ENCODE data around the gene C10orf120.

Gene C10orf120

DNA sequence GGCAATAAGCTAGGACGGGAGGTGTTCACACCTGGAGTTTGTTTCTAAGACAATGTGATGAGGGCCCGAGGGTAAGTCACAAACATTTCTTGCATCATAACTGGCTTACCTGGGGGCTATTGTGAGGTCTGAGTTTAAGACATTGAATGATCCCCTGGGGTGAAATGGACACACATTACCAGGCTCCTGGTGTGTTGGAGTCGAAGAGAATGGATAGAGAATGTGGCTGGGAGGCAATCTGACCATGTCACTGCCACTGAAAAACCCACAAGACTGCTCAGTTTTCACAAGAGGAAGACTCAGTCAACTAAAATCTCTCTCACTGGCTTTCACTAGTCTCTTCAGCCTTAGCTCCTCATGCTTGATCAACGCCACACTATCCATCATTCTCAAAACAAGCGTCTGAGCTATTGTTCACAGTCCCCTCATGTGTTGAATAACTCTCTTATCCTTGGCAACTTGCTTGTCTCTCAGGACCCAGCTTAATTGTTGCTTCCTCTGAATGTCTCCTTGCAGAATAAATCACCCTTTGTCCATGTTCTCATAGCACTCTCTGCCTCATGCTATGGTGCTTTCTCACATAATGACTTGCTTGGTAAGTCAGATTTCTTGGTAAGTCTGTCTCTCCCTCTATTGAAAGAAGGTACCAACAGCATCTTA, at the start of gene C10orf120:
C10orf120 (minus strand) TSS at position 51 of the 660 bp plus-strand sequence. CDS start 56 bp downstream, outside the sequence.
- no peak for DNase-seq (ENCODE audit: low read depth in 2 of 2)

DNA sequence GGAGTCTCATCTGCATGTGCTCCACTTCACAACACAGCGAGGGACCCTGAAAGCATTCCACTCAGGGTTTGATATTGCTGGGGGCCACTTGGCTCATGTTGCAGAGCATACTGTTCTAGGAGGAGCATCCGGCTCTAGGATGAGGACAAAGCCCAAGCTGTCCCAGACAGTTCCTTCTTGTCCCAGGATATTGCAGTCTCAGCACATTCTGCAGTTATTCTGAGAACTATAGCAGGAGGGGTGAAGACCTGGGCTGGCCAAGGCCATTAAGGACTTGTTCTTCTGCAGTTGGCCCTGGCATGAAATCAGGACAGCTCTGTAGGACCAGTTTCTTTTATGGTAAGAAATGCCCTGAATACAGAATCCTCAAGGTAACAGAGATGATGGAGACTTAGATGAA, 48.9 kb upstream of the C10orf120 start:
- no peak for DNase-seq (ENCODE audit: low read depth in 2 of 2)

DNA sequence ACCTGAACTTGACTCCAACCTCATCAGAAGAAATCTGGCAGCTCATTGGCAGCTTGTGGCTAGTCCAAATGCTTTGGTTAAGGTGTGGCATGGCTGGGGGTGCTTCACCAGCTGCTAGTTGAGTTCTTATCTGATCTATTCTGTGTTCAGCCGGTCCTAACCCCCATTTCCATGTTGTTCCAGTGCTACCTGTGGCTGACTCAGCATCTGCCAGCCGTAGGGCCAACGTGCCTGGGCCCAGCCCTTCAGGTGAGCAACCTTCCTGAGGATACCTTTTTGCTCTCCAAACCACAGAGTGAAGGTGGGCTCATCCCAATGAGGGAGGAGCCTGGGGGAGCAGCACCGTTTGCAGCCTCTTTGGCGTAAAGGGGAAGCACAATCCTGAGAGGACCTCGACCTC, 46.8 kb upstream of the C10orf120 start:
- DNase-seq (ENCODE audit: low read depth in 2 of 2) = no peak

- no peak for DNase-seq (ENCODE audit: low read depth in 2 of 2)
Measured at GRCh38 chr10:122744257-122744656, 44.6 kb upstream of the C10orf120 start.

DNA sequence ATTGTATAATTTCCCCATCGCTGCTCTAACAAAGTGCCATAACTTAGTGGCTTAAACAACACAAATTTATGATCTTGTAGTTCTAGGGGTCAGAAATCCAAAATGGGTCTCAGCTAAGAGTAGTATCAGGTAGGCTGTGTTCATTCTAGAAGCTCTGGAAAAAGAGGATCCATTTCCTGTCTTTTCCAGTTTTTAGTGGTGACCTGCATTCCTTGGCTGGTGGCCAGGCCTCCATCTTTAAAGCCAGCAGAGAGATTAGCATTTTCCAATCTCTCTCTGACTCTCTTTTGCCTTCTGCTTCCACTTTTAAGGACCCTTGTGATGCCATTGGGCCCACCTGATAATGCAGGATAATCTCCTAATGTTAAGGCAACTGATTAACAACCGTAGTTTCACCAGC, 41.0 kb upstream of the C10orf120 start:
- no peak for DNase-seq (ENCODE audit: low read depth in 2 of 2)

GRCh38 chr10:122738031-122738430, 38.4 kb upstream of the C10orf120 start:
- no peak for DNase-seq (ENCODE audit: low read depth in 2 of 2)

- DNase-seq (ENCODE audit: low read depth in 2 of 2) = no peak
Measured at GRCh38 chr10:122733931-122734665, 34.5 kb upstream of the C10orf120 start.

GRCh38 chr10:122733443-122733842, 33.8 kb upstream of the C10orf120 start:
- DNase-seq (ENCODE audit: low read depth in 2 of 2) = no peak

- no peak for DNase-seq (ENCODE audit: low read depth in 2 of 2)
Measured at GRCh38 chr10:122730238-122730637, 30.6 kb upstream of the C10orf120 start.

DNA sequence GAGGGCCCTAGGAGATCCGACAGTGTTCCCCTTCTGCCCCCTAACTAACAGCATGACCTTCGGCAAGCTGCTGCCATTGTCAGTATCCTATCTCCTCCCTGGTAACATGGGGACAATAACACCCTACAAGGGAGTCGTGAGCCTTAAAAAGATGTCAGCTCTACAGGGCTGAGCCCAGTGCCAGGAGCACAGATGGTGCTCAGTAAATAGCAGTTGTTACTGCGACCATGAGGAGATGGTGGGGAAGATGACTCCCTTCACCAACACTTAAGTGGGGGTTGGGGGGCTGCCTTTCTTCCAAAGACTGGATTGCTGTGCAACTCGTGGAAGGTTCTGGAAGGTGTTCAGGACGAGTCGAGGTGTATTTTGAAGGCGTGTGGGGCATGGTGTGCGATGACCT, 29.5 kb upstream of the C10orf120 start:
- DNase-seq (ENCODE audit: low read depth in 2 of 2) = no peak

- DNase-seq (ENCODE audit: low read depth in 2 of 2) = no peak
Measured at GRCh38 chr10:122727426-122727825, 27.8 kb upstream of the C10orf120 start.

DNA sequence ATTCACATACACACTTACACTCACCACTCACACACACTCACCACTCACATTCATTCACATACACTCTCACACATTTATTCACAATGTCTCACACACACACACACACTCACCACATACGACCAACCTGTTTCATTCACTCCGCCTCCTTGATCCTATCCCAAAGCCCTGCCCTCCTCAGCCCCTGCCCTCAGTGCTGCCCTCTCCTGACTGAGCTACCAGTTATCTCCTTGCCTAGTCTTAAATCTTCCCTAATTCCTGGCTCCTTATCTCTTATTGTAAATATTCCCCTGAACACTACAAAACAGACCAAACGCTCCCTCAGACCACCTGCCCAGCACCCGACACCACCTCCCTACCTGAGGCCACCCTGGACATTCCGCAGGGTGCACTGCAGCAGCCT, 26.1 kb upstream of the C10orf120 start:
- no peak for DNase-seq (ENCODE audit: low read depth in 2 of 2)

- DNase-seq (ENCODE audit: low read depth in 2 of 2) = no peak
Measured at GRCh38 chr10:122725006-122725405, 25.4 kb upstream of the C10orf120 start.

DNA sequence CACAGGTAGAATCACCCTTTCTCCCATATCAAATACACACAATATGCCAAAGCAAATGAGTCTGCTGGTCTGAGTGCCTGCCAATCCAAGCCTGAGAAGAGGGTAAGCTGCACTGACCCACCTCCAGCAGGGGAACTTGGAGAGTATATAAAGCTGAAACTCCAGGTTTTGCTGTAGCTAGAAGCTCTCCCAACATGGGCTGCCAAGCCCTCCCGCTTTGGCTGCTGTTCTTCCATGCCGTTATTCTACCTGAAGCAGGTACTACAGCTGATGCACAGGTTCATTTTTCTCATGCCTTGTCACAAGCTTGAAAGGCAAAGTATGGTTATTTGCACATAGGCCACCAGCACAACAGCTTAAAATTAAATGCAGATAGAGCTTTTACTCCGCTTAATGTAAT, 21.5 kb upstream of the C10orf120 start:
- no peak for DNase-seq (ENCODE audit: low read depth in 2 of 2)

GRCh38 chr10:122716025-122716424, 16.4 kb upstream of the C10orf120 start:
- no peak for DNase-seq (ENCODE audit: low read depth in 2 of 2)

DNA sequence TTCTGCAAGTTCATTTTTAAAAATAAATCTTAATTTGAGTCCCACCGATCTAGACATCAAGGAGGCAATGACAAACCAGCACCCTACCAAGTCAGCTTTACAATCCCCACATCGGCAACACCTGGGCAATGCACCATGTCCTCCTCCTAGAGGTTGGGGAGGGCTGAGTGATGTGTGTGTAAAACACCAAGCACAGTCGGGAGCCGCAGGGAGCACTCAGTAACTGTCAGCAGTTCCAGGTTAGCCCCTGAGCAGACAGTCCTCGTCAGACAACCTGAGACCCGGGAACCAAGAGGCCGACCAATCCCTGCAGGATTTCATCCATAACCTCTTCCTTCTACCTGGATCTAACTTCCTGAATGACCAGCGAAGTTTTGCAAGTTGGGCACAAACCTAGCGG, 15.9 kb upstream of the C10orf120 start:
- no peak for DNase-seq (ENCODE audit: low read depth in 2 of 2)

GRCh38 chr10:122713091-122713885, 13.6 kb upstream of the C10orf120 start:
- no peak for DNase-seq (ENCODE audit: low read depth in 2 of 2)

- no peak for DNase-seq (ENCODE audit: low read depth in 2 of 2)
Measured at GRCh38 chr10:122710576-122710975, 10.9 kb upstream of the C10orf120 start.

GRCh38 chr10:122709971-122710370, 10.3 kb upstream of the C10orf120 start:
- DNase-seq (ENCODE audit: low read depth in 2 of 2) = no peak

GRCh38 chr10:122707535-122707934, 7.9 kb upstream of the C10orf120 start:
- DNase-seq (ENCODE audit: low read depth in 2 of 2) = no peak

GRCh38 chr10:122706947-122707346, 7.3 kb upstream of the C10orf120 start:
- no peak for DNase-seq (ENCODE audit: low read depth in 2 of 2)

DNA sequence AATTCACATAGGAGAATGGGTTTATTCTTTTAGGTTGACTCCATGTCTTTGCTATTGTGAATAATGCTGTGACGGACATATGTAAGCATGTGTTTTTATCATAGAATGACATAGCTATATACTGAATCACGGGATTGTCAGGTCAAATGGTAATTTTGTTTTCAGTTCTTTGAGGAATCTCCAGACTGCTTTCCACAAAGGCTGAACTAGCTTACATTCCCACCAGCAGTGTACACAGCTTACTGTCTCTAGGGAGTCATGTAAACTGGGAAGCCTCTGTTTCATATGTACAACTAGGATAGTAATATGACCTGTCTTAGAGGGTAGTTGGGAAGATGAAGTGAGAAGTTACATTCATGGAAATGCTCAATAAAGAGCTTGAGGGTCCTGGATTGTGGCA, 6.8 kb upstream of the C10orf120 start:
- DNase-seq (ENCODE audit: low read depth in 2 of 2) = no peak

Data from stimulated activated CD4-positive, alpha-beta T cell treated with anti-CD3 and anti-CD28 coated beads, Interleukin-1b, Interleukin-23, amount 100 ng/mL, for 4 hours (primary cell).